Hypothalamus (tissue), 51 donors: ENCODE results near the gene DAP3.
A peak's percentile ranks its signal among the peaks of the same experiment; 100 is the strongest.
"Not testable (repeated sequence)": the region's sequence is repeated elsewhere in the genome, so short reads cannot be mapped to it uniquely, and the experiment has no call there.

ENCODE experiments used
- DNase-seq, 51 donors: peaks; one replicate each; lab custom pipeline; 2025; lab: John Stamatoyannopoulos, UW

The DAP3 gene

GRCh38 chr1:155715056-155715455 lies 26.2 kb downstream of the DAP3 start:
- DNase-seq: not testable (repeated sequence)

DNA sequence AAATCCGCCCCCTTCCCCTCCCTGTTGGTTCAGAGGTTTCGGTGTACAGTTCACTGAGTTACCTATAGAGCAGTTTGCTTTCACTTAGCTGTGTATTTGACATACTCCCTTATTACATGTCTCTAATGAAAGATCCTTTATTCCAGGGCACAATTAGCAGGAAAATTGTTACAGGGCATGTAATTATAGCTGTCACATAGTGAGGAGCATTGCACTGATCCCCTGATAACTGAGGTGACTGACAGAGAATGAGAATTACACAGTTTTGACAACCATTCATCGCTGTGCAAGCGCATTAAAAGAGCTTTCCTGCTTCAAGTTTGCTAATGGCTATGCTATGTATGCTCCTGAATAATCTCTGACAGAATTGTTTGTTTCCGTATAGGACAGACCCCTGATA lies 26.9 kb downstream of the DAP3 start:
- no peak for DNase-seq

GRCh38 chr1:155717041-155717440 lies 28.1 kb downstream of the DAP3 start:
- DNase-seq: no peak

DNA sequence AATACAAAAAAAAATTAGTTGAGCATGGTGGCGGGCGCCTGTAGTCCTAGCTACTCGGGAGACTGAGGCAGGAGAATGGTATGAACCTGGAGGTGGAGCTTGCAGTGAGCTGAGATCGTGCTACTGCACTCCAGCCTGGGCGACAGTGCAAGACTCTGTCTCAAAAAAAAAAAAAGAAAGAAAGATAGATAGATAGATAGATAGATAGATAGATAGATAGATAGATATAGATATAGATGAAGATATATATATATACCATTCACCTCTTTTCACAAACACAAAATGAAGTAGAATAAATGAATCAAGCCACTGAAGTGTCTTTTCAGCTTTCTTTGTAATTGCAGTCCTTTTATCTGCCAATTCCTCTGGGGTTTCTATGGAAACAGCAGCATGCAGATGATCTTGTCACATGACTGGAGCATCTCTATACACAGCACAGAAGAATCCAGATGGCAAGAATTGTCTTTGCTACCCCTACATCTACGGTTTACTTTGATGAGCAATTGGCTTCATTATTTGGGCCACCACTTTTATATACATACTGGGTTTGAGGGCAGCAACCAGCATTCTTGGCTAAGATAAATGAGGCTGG lies 29.7 kb downstream of the DAP3 start:
- peak in 7 of 51 donors; percentile 1 to 48 (median 6) for DNase-seq

- no peak for DNase-seq
Measured at GRCh38 chr1:155719703-155720102, 30.8 kb downstream of the DAP3 start.

DNA sequence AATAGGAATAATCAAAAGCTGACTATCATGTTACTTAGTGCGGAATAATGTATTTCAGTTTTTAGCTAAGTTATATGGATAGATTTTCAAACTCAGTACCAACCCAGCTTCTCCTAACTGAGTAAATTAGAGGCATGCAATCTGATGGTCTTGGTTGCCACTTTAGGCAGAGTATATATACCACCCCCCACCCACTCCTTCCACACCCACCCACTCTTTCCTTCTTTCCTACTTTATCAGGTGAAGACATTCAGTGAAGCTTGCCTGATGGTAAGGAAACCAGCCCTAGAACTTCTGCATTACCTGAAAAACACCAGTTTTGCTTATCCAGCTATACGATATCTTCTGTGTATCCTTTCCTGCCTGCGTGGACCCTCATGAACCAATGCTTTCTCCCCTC lies 36.3 kb downstream of the DAP3 start:
- no peak for DNase-seq

DNA sequence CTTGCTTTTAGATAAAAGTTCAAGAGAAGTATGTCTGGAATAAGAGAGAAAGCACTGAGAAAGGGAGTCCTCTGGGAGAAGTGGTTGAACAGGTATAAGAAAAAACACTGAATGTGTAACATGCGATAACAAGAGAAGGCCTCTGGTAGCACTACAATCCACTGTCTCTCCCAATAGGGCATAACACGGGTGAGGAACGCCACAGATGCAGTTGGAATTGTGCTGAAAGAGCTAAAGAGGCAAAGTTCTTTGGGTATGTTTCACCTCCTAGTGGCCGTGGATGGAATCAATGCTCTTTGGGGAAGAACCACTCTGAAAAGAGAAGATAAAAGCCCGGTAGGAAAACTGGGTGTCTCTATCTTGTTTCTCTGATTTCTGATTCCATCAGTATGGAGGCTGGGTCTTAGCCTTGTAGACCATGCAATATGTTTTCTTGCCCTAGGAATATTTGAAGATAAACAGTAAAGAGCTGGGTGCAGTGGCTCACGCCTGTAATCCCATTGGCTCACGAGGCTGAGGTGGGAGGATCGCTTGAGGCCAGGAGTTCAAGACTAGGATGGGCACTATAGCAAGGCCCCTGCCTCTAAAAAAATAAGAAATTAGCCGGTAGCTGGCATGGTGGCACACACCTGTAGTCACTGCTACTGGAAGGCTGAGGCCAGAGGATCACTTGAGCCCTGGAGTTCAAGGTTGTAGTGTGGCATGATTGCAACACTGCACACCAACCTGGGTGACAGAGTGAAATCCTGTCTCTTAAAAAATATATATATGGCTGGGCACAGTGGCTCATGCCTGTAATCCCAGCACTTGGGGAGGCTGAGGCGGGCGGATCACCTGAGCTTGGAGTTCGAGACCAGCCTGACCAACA lies 40.4 kb downstream of the DAP3 start:
- peak in 33 of 51 donors; percentile 1 to 76 (median 32) for DNase-seq

DNA sequence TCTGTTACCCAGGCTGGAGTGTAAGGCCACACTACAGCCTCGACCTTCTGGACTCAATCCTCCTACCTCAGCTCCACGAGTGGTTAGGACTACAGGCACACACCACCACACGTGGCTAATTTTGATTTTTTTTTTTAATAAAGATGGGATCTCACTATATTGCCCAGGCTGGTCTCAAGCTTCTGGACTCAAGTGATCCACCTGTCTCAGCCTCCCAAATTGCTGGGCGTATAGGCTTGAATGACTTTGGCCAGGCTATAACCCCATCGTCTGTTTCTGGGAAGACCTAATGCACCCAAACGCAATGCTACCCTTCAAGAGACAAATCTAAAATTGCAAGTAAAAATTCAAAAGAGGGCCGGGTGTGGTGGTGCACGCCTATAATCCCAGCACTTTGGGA lies 52.1 kb downstream of the DAP3 start:
- DNase-seq: no peak

GRCh38 chr1:155741908-155742307 lies 53.0 kb downstream of the DAP3 start:
- DNase-seq: no peak

DNA sequence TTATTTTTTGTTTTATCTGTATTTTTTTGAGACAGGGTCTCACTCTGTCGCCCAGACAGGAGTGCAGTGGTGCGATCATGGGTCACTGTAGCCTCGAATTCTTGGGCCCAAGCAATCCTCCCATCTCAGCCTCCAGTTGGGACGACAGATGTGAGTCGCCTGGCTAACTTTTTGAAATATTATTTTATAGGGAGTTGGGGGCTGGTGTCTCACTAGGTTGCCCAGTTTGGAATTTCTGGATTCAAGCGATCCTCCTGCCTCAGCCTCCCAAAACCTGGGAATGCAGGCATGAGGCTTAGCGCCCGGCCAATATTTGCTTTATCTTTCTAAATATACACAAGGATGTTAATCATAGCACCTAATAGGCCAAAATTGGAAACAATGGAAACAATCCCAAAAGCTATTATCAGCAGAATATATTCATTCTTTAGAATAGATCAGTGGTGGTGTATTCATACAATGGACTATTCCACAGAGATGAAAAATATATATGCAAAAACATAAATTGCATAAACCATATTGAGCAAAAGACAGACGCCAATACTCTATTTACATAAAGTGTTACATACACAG lies 55.9 kb downstream of the DAP3 start:
- DNase-seq: no peak

GRCh38 chr1:155745284-155746228 lies 56.7 kb downstream of the DAP3 start:
- DNase-seq: peak; percentile 10 to 95 (median 86)

DNA sequence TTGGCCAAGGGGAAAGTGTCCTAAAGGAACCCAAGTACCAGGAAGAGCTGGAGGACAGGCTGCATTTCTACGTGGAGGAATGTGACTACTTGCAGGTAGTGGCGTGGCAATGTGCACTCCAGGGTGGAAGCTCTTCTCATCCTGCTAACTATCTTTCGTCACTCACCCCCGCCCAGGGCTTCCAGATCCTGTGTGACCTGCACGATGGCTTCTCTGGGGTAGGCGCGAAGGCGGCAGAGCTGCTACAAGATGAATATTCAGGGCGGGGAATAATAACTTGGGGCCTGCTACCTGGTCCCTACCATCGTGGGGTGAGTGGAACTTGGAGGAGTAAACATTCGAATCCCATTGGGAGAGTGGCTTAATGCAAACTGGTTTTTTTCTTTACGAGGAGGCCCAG lies 58.7 kb downstream of the DAP3 start:
- not testable (repeated sequence) for DNase-seq

DNA sequence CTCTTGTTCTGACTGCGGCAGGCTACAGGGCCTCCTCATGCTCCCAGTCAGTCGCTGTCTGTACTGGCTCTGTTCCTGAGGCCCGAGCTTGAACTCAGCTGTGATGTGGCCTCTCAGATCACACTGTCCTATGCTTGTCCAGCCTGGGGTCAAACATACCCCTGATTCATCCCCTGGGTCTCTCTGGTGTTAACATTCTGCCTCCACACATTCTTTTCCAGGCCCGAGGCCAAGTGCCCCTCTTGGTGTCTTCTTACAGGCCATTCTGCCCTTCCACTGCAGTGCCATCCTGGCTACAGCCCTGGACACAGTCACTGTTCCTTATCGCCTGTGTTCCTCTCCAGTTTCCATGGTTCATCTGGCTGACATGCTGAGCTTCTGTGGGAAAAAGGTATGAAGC lies 59.2 kb downstream of the DAP3 start:
- DNase-seq: not testable (repeated sequence)

DNA sequence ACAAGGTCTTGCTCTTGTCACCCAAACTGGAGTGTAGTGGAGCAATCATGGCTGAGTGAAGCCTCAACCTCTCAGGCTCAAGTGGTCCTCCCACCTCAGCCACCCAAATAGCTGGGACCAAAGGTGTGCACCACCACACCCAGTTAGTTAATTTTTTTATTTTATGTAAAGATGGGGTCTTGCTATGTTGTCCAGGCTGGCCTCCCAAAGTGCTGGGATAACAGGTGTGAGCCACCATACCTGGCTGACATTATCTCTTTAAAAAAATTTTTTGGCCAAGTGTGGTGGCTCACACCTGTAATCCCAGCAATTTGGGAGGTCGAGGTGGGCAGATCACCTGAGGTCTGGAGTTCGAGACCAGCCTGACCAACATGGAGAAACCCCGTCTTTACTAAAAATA lies 70.1 kb downstream of the DAP3 start:
- DNase-seq: not testable (repeated sequence)

GRCh38 chr1:155759966-155760630 lies 71.2 kb downstream of the DAP3 start:
- no peak for DNase-seq

GRCh38 chr1:155760751-155761475 lies 72.0 kb downstream of the DAP3 start:
- no peak for DNase-seq

DNA sequence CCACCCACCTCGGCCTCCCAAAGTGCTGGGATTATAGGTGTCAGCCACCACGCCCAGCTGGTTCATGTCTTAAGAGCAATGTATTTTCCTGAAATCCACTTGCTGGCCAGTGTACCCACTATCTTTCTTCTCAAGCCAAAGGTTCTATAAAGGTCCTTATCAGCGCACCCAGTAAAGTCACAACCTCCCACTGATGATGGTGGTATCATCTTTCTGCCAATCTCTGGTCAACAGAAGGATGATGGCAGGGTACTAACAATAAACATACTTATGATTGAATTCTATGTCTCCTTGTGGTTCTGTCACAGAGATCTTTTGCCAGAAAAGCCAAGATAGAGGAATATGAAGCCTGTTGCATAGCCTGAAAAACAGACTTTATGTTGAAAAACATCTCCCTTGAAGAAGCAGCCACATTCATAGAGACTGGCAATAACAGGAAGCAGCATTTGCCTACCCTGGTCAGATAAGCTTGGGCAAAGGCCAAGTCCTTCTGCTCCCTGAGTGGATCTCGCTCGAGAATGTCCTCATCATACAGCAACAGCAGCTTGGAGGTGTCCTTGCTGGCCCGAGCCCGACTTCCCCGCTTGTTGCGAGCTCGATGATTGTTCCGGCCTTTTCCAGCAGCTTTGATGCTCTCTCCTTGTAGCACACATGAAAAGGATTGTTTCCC lies 73.0 kb downstream of the DAP3 start:
- DNase-seq: no peak

- peak in 14 of 51 donors; percentile 1 to 45 (median 16) for DNase-seq
Measured at GRCh38 chr1:155763090-155763815, 74.4 kb downstream of the DAP3 start.
